Memory B cell (primary cell): ENCODE measurements around the gene NDUFAF8.

Experiments
- ATAC-seq: fragments of 150-1000 bp; cut with Tn5 transposase; 2 replicates; pipeline ENCODE4 v1.10.0; 2021; ENCODE audit warnings: low read depth, mild to moderate bottlenecking, moderate library complexity
- DNase-seq, 2 donors: peaks; one replicate each; pipeline ENCODE4 v3.0.0; 2022; ENCODE audit warnings: low spot score in 2 of 2
- H3K27ac Mint-ChIP-seq: one replicate; pipeline ENCODE4 v1.8.0; 2022; ENCODE audit warnings: mild to moderate bottlenecking, moderate library complexity, mixed read lengths
- H3K27me3 Mint-ChIP-seq: one replicate; pipeline ENCODE4 v1.8.0; 2022; ENCODE audit warnings: mixed read lengths
- H3K36me3 Mint-ChIP-seq: one replicate; pipeline ENCODE4 v1.8.0; 2022; ENCODE audit warnings: mild to moderate bottlenecking, mixed read lengths
- H3K4me1 Mint-ChIP-seq: one replicate; pipeline ENCODE4 v1.8.0; 2022; ENCODE audit warnings: mixed read lengths
- H3K4me3 Mint-ChIP-seq: one replicate; pipeline ENCODE4 v1.8.0; 2022; ENCODE audit warnings: mild to moderate bottlenecking, moderate library complexity, mixed read lengths
- H3K9me3 Mint-ChIP-seq: one replicate; pipeline ENCODE4 v1.8.0; 2022; ENCODE audit warnings: mixed read lengths

The NDUFAF8 gene

DNA sequence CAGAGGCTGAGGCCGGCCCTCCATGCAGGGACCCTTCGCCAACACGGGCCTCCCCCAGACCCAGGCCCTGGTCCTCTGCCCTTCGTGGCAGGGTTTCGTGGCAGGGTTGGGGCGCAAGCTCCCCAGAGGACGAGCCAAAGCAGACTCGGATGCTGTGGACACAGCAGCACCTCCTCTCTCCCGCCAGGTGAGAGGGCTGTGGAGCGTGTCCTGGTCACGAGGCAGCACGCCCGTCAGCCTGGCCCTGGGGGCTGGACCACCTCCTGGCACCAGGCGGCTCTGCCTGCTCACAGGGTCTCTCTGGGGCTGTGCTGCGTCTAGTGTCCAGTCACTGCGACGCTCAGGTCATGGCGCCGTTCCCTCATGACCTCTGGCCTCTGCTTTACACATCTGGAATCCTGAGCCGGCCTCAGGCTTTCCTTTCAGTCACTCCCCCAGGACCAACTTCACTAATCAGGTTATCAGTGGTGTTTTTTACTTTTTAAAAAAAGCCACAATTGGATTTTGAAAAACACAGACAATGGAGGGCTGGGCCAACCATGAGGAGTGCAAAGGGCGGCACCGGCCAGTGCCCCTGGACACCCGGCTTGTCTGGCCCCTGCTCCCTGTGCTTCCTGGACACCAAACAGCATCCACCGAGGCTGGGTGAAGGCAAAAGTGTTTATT is 5.4 kb downstream of the NDUFAF8 start:
- no peak overlapping the region for H3K27ac Mint-ChIP-seq
- H3K4me3 Mint-ChIP-seq = no peak overlapping the region

DNA sequence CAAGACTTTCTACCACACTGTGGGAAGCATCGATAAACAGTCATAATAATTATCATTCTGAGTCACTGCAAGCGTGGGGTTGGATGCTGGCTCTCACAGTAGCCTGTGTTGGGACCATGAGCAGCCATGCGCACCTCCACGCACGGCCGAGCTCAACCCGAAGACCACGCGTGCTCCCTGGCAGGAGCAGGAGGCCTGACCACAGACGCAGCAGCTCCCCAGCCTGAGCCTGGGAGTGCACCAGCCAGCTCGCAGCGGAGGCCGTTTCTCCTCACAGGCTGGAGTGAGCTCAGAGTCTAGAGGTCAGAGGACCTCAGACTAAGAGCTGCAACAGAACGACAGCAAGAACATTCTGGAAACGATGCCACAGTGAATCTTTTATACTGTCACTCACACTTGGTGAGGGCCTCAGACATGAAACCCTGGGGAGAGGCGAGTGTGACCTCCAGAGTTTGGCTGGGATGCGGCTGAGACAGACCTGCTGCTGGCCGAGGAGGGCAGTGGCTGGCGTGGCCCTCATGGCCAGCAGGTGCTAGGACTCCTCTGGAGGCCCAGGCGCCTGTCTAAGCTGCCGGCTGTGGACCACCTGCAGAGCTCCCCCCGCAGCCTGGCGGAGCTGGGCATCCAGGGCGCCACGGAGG is 6.0 kb downstream of the NDUFAF8 start:
- H3K27ac Mint-ChIP-seq = no peak overlapping the region
- DNase-seq (no peak), ATAC-seq (no peak)
- H3K9me3 Mint-ChIP-seq = no peaks in the 10 kb centered on the region
- no peak overlapping the region for H3K4me3 Mint-ChIP-seq
- no peaks in the 10 kb centered on the region for H3K36me3 Mint-ChIP-seq
- H3K27me3 Mint-ChIP-seq = no peaks in the 10 kb centered on the region
- H3K4me1 Mint-ChIP-seq = peaks cover 13% of the 10 kb centered on the region

More for the DNA sequence above, 5.4 kb downstream of the NDUFAF8 start:
- peaks cover 16% of the 10 kb centered on the region for H3K4me1 Mint-ChIP-seq
- ATAC-seq (peak; percentile 30), DNase-seq (no peak)
- H3K36me3 Mint-ChIP-seq = no peaks in the 10 kb centered on the region
- H3K9me3 Mint-ChIP-seq = no peaks in the 10 kb centered on the region
- no peaks in the 10 kb centered on the region for H3K27me3 Mint-ChIP-seq

DNA sequence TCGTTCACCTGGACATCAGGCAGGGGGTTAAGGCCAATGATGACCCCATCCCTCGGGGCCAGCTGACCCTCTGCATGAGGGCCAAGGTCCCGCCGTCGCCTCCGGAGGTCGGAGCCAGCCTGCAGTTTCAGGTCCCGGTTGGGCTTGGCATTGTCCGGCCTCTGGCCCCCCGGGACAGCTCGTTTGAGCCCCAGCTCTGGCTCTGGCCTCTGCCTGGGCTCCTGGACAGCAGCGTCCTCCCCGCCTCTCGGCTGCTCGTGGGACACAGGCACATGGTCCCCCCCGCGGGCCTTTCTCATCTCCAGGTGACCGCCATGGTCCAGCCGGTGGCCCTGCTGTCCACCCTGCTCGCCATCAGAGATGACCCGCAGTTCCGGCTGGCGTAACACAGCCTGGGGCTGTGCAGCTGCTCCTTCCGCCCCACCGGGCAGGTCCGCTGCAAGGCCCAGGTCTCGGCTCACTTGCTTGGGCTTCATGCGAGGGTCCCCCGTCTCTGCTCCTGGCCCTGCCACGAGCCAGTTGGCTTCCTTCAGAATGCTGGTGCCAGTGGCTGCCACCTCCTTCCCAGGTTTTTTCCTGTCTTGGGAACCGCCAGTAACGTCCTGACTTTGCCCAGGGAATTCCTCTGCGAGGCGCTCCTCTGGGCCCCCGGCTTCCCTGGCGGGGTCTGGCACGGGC is 6.7 kb downstream of the NDUFAF8 start:
- Mint-ChIP-seq H3K27me3 (no peaks in the 10 kb centered on the region), H3K36me3 (no peaks in the 10 kb centered on the region), H3K27ac (no peak overlapping the region), H3K4me3 (no peak overlapping the region), H3K9me3 (no peaks in the 10 kb centered on the region), H3K4me1 (peaks cover 12% of the 10 kb centered on the region)
- ATAC-seq (no peak), DNase-seq (no peak)

DNA sequence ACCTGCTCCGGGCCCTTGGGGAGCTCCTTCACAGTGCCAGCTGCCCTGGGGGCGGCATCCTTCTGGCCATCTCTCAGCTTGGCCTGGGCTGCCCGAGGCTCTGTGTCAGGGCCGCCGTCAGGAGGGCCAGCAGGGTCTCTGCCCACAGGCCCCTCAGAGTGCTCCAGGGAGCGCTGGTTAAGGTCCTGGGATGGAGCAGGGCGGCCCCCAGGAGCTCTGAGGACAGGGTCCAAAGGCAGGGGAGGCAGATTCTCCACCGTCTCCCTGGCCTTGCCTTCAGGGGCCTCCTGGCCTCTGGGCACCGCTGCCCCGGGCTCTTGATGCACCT is 7.2 kb downstream of the NDUFAF8 start:
- no peak for DNase-seq
- no peaks in the 10 kb centered on the region for H3K27me3 Mint-ChIP-seq
- H3K9me3 Mint-ChIP-seq = no peaks in the 10 kb centered on the region
- peaks cover 10% of the 10 kb centered on the region for H3K4me1 Mint-ChIP-seq
- H3K4me3 Mint-ChIP-seq = no peak overlapping the region
- no peaks in the 10 kb centered on the region for H3K36me3 Mint-ChIP-seq
- no peak overlapping the region for H3K27ac Mint-ChIP-seq
- ATAC-seq = no peak

DNA sequence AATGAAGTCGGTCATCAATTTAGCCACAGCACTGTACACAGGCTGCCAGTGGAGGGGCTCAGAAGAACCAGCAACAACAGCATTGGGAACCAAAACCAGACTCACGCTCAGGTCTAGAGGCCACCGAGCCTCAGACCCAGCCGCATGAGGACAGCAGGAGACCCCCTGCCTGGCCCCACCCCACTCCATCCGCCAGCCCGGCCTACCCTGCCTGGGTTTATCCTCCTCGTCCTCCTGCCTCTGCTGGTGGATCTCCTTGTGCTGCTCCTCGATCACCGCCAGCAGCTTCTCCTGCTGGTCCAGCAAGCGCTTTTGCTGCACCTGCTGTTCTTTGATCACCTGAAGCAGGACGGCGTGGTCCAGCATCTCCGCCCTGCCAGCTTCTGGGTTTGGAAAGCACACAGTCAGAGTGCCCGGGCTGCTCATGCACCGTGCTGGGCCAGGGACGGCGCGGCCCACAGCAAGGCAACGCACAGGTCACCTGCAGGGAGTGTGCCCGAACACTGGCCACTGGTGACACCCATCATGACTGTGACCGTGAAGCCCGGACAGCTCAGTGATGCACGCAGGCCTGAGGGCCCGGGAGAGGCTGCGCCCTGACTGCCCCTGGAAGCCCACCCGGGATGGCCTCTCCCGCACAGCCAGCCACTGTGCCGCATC is 7.7 kb downstream of the NDUFAF8 start:
- no peaks in the 10 kb centered on the region for H3K27me3 Mint-ChIP-seq
- H3K9me3 Mint-ChIP-seq = no peaks in the 10 kb centered on the region
- no peak overlapping the region for H3K27ac Mint-ChIP-seq
- no peak overlapping the region for H3K4me3 Mint-ChIP-seq
- no peak for DNase-seq
- no peak for ATAC-seq
- H3K36me3 Mint-ChIP-seq = no peaks in the 10 kb centered on the region
- H3K4me1 Mint-ChIP-seq = peaks cover 10% of the 10 kb centered on the region

DNA sequence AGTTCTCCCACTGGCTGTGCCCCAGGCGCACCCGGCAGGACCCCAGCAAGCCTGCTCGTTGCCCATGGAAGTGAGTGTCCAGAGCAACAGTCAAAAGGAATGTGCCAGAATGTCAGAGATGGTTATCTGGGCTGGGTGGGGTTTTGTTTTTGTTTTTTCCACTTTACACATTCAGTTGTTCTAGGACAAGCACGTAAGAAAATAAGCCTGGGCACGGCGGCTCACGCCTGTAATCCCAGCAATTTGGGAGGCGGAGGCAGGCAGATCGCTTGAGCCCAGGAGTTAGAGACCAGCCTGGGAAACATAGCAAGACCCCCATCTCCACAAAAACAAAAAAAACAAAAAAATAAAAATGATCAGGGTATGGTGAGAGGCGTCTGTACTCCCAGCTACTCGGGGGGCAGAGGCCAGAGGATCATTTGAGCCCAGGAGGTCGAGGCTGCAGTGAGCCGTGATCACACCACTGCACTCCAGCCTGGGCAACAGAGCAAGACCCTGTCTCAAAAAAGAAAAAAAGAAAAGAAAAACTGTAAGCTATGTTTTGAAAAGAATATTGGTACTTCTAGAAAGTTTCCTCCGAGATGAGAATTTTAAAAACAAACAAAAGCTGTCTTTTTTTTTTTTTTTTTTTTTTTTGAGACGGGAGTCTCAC is 8.3 kb downstream of the NDUFAF8 start:
- H3K27me3 Mint-ChIP-seq = no peaks in the 10 kb centered on the region
- peaks cover 1% of the 10 kb centered on the region for H3K36me3 Mint-ChIP-seq
- no peak overlapping the region for H3K27ac Mint-ChIP-seq
- H3K4me3 Mint-ChIP-seq = no peak overlapping the region
- ATAC-seq (no peak), DNase-seq (no peak)
- peaks cover 9% of the 10 kb centered on the region for H3K4me1 Mint-ChIP-seq
- no peaks in the 10 kb centered on the region for H3K9me3 Mint-ChIP-seq

GRCh38 chr17:81248649-81249048 is 9.5 kb downstream of the NDUFAF8 start:
- Mint-ChIP-seq H3K4me3 (no peak overlapping the region), H3K36me3 (peaks cover 8% of the 10 kb centered on the region), H3K27me3 (no peaks in the 10 kb centered on the region), H3K4me1 (peaks cover 15% of the 10 kb centered on the region), H3K9me3 (no peaks in the 10 kb centered on the region), H3K27ac (peak overlapping the region; percentile 38)
- ATAC-seq (no peak), DNase-seq (no peak)

DNA sequence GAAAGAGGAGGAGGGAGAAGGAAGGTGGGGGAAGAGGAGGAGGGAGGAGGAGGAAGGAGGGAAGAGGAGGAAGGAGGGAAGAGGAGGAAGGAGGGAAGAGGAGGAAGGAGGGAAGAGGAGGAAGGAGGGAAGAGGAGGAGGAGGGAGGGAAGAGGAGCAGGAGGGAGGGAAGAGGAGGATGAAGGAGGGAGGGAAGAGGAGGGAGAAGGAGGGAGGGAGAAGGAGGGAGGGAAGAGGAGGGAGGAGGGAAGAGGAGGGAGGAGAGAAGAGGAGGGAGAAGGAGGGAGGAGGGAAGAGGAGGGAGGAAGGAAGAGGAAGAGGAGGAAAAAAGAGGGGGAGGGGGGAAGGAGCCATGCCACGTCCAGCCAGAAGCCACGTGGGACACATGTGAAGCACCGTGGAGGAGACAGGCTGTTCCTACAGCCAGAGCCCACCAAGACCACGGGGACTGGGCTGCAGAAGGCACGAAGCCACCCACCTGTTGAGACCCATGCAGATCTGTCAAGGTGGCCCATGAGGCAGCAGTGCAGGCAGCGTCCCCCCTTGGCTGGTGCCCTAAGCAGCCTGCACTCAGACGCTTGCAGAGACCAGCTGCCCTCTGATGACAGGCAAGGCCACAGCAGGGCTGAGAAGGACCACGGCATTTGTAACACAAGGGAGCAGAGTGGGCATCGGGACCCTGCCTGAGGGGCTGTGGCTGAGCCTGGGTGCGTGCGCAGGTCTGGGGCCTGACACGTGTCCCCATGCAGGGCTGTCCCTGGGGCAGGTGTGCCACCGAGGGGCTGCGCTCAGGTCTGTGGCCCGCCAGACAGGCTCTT is 10.3 kb downstream of the NDUFAF8 start:
- Mint-ChIP-seq H3K36me3 (peaks cover 10% of the 10 kb centered on the region), H3K27ac (no peak overlapping the region), H3K9me3 (no peaks in the 10 kb centered on the region), H3K4me1 (peaks cover 19% of the 10 kb centered on the region), H3K27me3 (no peaks in the 10 kb centered on the region), H3K4me3 (no peak overlapping the region)
- ATAC-seq (no peak), DNase-seq (no peak)

- H3K9me3 Mint-ChIP-seq = no peaks in the 10 kb centered on the region
These were observed 11.4 kb downstream of the NDUFAF8 start for GRCh38 chr17:81250286-81251093.

DNA sequence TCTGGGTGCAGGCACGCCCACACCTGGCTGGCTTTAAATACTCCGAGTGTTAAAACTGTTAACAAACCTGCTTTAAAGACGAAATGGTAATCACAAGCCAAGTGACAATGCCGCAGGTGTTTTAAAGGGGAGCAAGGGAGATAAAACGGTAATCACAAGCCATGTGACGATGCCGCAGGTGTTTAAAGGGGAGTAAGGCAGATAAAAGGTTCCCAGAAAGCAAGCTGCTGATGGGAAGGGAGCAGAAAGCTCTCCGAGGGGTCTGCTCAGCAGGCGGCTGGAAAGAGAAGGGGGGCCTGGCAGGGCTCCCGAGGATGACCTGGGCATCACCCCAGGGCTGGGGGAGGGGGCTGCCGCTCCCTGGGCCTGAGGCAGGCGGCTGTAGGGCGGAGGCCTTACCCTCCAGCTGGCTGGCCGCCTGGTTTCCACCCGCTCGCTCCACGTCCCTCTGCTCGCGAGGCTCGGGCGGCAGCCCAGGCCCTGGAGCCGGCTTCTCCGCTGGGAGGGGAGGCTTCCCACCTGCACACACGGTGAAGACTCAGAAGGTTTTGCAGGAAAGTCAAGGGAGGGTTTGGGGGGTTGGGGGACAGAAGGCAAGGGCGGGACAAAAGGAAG is 12.1 kb downstream of the NDUFAF8 start:
- DNase-seq (no peak), ATAC-seq (no peak)
- Mint-ChIP-seq H3K27me3 (no peaks in the 10 kb centered on the region), H3K36me3 (peaks cover 10% of the 10 kb centered on the region), H3K4me3 (no peak overlapping the region), H3K4me1 (peaks cover 12% of the 10 kb centered on the region), H3K27ac (no peak overlapping the region), H3K9me3 (no peaks in the 10 kb centered on the region)

More at GRCh38 chr17:81250286-81251093, 11.4 kb downstream of the NDUFAF8 start:
- Mint-ChIP-seq H3K27me3 (no peaks in the 10 kb centered on the region), H3K4me1 (peaks cover 12% of the 10 kb centered on the region), H3K36me3 (peaks cover 10% of the 10 kb centered on the region), H3K4me3 (no peak overlapping the region), H3K27ac (no peak overlapping the region)
- ATAC-seq (no peak), DNase-seq (no peak)

DNA sequence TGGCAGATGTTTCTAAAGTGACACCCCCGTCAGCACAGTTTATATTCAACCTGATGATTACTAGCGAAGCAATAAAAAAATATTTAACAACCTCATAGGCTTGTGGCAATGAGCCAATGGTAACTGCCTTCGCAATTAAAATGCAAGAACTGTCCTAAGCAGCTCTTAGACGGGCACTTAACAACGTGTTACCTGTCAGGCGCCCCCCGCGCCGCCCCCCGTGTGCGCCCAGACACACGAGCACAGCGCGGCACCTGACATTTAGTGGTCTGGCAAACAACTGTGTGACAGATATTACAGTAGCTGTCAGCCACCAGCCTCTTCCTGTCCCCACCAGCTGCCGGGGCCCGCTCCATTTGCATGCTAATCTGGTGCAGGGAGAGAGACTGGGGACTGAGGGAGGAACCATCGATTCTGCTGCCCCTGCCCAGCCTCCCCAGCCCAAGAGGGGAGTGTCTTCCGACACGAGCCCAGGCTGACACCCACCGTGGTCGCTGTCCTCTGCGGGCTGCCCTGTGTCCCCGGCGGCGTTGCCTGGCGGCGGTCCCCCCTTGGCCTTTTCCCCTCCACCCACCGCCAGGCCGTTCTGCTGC is 12.7 kb downstream of the NDUFAF8 start:
- no peaks in the 10 kb centered on the region for H3K27me3 Mint-ChIP-seq
- H3K36me3 Mint-ChIP-seq = peaks cover 10% of the 10 kb centered on the region
- no peak overlapping the region for H3K27ac Mint-ChIP-seq
- peak; percentile 62 for ATAC-seq
- H3K9me3 Mint-ChIP-seq = no peaks in the 10 kb centered on the region
- DNase-seq = no peak
- no peak overlapping the region for H3K4me3 Mint-ChIP-seq
- peaks cover 12% of the 10 kb centered on the region for H3K4me1 Mint-ChIP-seq

DNA sequence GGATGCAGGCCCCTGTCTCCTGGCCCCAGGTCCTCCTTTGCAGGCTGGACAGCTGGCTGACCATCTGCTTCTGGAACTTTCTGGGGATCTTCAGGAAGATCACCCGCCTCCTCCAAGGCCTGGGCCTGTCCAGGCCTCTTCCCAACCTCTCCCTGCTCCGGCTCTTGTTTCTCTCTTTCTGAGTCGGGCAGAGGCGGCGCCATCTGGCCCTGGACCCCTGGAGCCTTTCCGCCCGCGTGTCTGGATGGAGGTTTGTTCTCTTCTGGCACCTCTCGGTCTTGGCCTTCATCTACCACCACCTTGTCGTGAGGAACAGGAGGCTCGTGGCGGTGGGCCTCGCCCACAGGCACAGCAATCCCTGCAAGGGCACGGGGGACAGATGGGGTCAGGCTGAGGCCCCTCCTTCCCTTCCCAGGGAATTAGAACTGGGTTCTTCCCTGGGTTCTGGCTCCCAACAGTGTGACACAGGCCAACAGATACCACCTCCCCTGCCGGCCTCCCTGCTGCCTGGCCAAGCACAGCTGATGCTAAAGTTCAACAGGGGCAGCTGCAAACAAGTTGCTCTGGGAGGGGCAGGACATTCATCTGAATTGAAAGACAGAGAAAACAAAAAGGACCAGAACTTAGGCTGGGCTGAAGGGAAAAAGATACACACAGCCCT is 13.3 kb downstream of the NDUFAF8 start:
- peaks cover 10% of the 10 kb centered on the region for H3K36me3 Mint-ChIP-seq
- DNase-seq (no peak), ATAC-seq (no peak)
- peak overlapping the region; percentile 45 for H3K4me3 Mint-ChIP-seq
- no peaks in the 10 kb centered on the region for H3K9me3 Mint-ChIP-seq
- H3K27ac Mint-ChIP-seq = no peak overlapping the region
- peaks cover 12% of the 10 kb centered on the region for H3K4me1 Mint-ChIP-seq
- no peaks in the 10 kb centered on the region for H3K27me3 Mint-ChIP-seq
